ENCODE measurements around the gene CRABP1. TPM values are rescaled to one million over a fixed set of nuclear protein-coding genes. Genes with fewer than 3 reads are reported as not detected.

The CRABP1 gene
- total and polyA plus RNA-seq, 7 donors, result 0.05 TPM; not detected in 6

DNA sequence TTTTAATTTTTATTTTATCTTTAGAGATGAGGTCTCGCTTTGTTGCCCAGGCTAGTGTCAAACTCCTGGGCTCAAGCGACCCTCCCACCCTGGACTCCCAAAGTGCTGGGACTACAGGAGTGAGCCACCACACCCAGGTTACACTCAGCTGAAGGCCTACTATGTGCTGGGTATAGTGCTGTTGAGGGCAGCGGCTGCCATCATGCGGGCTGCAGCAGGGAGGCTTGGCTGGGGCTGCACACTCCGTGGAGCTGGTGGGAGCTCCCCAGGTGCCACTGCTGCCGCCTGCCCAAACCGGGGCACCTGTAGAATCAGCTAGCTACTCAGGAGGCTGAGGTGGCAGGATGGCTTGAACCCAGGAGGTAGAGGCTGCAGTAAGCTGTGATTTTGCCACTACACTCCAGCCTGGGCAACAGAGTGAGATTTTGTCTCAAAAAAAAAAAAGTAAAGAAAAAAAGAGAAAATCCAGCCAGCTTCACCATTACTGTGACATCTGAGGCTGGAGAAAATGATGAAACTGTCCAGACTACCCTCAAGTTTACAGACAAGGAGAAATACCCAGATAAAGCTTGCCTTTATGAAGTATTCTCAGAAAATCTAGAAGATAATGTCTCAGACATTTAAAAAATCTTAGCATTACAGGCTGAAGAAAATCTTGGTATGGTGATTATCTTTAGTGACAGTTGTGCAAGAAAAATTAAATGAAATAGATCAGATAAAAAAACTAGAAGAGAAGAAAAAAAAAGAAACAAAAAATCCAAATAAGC lies 42.1 kb downstream of the CRABP1 start:
- TF ChIP-seq, protein P1, sequence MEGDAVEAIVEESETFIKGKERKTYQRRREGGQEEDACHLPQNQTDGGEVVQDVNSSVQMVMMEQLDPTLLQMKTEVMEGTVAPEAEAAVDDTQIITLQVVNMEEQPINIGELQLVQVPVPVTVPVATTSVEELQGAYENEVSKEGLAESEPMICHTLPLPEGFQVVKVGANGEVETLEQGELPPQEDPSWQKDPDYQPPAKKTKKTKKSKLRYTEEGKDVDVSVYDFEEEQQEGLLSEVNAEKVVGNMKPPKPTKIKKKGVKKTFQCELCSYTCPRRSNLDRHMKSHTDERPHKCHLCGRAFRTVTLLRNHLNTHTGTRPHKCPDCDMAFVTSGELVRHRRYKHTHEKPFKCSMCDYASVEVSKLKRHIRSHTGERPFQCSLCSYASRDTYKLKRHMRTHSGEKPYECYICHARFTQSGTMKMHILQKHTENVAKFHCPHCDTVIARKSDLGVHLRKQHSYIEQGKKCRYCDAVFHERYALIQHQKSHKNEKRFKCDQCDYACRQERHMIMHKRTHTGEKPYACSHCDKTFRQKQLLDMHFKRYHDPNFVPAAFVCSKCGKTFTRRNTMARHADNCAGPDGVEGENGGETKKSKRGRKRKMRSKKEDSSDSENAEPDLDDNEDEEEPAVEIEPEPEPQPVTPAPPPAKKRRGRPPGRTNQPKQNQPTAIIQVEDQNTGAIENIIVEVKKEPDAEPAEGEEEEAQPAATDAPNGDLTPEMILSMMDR (IDR thresholded peaks at IDR 0.05), result no peak
- intact Hi-C loops (cut with DNase I), result no loop called here
- no peaks in the 10 kb centered on the region for H3K4me1 ChIP-seq
- H3K27ac ChIP-seq, result no peak overlapping the region
- H3K36me3 ChIP-seq (ENCODE audit: insufficient read depth in 1 of 2, low read depth in 1 of 2), result no peaks in the 10 kb centered on the region
- ATAC-seq (no peak), DNase-seq (no peak)
- peaks cover 0 to 17% (median 3%) of the 10 kb centered on the region in 3 donors for H3K27me3 ChIP-seq (ENCODE audit: insufficient read depth in 3 of 3, low read length in 2 of 3)
- H3K9me3 ChIP-seq, result no peaks in the 10 kb centered on the region
- 81 to 91% (median 87%) methylated on average over 7 of the region's 7 CpGs for WGBS, 3 donors
- no peak overlapping the region for H3K4me3 ChIP-seq

DNA sequence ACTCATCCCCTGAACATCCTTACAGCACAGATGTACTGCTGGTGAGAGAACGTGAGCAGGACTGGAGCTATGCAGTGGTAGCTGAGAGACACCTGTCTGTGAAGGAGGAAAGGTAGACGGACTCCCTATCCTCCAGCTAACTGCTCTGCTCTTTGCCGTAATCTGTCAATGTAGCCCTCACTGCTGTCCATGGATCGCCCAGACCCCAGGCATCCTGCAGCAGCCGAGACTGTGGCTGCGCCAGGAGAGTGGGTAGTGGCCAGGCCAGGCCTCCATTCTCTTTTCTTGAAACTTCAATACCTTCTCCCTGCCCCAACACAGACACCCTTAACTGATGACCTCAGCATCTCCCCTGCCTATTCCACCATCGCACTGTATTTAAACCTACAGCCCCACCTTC lies 44.5 kb downstream of the CRABP1 start:
- intact Hi-C loops (cut with DNase I), result no loop called here
- Histone ChIP-seq H3K4me3 (no peak overlapping the region), H3K27me3 (ENCODE audit: insufficient read depth in 3 of 3, low read length in 2 of 3) (peaks cover 3 to 17% (median 3%) of the 10 kb centered on the region in 3 donors), H3K4me1 (no peaks in the 10 kb centered on the region), H3K9me3 (no peaks in the 10 kb centered on the region), H3K36me3 (ENCODE audit: insufficient read depth in 1 of 2, low read depth in 1 of 2) (no peaks in the 10 kb centered on the region), H3K27ac (no peak overlapping the region)
- ATAC-seq, result no peak
- no peak for DNase-seq
- TF ChIP-seq, protein P1 (IDR thresholded peaks at IDR 0.05), result no peak
- WGBS, 3 donors, result 85 to 94% (median 90%) methylated on average over 7 of the region's 7 CpGs

DNA sequence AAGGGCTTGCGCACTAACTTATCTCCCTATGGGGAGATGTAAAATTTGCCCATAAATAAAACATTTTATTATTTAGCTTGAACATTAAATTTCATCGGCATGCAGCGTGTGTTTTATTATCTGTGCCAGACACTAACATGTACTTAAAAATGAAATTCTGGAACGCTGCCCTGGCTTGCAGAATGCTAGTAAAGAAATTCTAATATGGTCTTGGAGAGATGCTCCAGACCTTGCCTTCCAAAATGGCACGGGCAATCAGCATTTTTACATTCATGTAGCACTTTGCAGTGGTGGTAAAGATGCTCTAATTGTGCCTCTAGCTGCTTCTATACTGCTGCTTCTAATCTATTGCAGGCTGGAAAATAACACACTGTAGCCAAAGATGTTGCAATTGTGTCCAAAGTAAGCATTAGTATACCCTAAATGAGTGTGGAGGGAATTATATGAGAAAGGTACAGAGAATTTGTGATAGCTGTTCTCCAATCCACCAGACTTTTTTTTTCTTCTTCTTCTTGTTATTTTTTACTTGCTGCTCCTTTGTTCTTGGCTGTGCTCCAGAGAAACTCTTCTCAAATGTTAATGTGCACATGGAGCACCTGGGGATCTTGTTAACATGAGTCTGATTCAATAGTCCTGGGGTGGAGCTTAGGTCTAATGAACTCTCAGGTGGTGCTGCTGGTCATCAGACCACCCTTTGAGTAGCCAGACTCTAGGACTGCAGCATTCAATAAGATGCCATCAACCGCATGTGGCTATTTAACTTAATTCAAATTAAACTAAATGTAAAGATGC lies 47.3 kb downstream of the CRABP1 start:
- ATAC-seq (no peak), DNase-seq (no peak)
- no peak overlapping the region for H3K27ac ChIP-seq
- no peaks in the 10 kb centered on the region for H3K36me3 ChIP-seq (ENCODE audit: insufficient read depth in 1 of 2, low read depth in 1 of 2)
- no peaks in the 10 kb centered on the region for H3K4me1 ChIP-seq
- WGBS, 3 donors, result 53 to 61% (median 61%) methylated on average over 6 of the region's 6 CpGs
- intact Hi-C loops (cut with DNase I), result no loop called here
- TF ChIP-seq, protein P1 (IDR thresholded peaks at IDR 0.05), result no peak
- no peak overlapping the region for H3K4me3 ChIP-seq
- H3K9me3 ChIP-seq, result no peaks in the 10 kb centered on the region
- H3K27me3 ChIP-seq (ENCODE audit: insufficient read depth in 3 of 3, low read length in 2 of 3), result peaks cover 3 to 17% (median 3%) of the 10 kb centered on the region in 3 donors

DNA sequence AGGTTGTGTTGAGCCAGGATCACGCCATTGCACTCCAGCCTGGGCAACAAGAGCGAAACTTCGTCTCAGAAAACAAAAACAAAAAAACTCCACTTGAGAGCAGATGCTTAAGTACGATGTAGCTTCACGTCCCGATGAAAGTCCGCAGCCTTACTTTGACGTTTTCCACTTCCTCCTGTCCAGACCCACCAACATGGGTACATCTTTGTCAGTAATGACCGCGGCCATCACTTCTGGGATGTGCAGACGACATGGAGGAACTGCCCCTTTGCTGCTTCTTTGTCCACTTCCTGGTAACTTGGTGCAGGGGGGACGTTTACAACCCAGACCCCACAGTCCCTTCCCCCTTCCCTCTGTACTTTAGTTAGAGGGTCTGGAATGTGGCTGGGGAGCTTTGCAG lies 48.7 kb downstream of the CRABP1 start:
- Histone ChIP-seq H3K27me3 (ENCODE audit: insufficient read depth in 3 of 3, low read length in 2 of 3) (peaks cover 0 to 17% (median 3%) of the 10 kb centered on the region in 3 donors), H3K27ac (no peak overlapping the region), H3K4me3 (no peak overlapping the region), H3K4me1 (no peaks in the 10 kb centered on the region), H3K36me3 (ENCODE audit: insufficient read depth in 1 of 2, low read depth in 1 of 2) (no peaks in the 10 kb centered on the region), H3K9me3 (no peaks in the 10 kb centered on the region)
- WGBS, 3 donors, result 68 to 76% (median 73%) methylated on average over 12 of the region's 12 CpGs
- DNase-seq (no peak), ATAC-seq (no peak)
- TF ChIP-seq, protein P1 (IDR thresholded peaks at IDR 0.05), result no peak
- intact Hi-C loops (cut with DNase I), result no loop called here

All from psoas muscle (tissue), 8 donors.